Vagina (tissue), 2 donors: ENCODE results near the gene TUBA3D. TPM values are rescaled to one million over a fixed set of nuclear protein-coding genes. Genes with fewer than 3 reads are reported as not detected.
"Not testable (repeated sequence)": the region's sequence is repeated elsewhere in the genome, so short reads cannot be mapped to it uniquely, and the experiment has no call there.

Experiments
- DNase-seq, 2 donors: peaks; one replicate each; pipeline ENCODE4 v3.0.0-alpha.2; 2017; ENCODE audit errors: extremely low spot score in 2 of 2
- H3K27ac ChIP-seq: fragments of 200-600 bp; sonication (generic); one replicate; pipeline ENCODE4 v1.5.1; 2019
- H3K27me3 ChIP-seq: fragments of 200-600 bp; sonication (generic); one replicate; pipeline ENCODE4 v1.5.1; 2019
- H3K36me3 ChIP-seq, 2 donors: fragments of 200-600 bp; sonication (generic); one replicate each; pipeline ENCODE4 v1.5.1; 2017 to 2019
- H3K4me1 ChIP-seq: fragments of 200-600 bp; sonication (generic); one replicate; pipeline ENCODE4 v1.5.1; 2019
- H3K4me3 ChIP-seq, 2 donors: fragments of 200-600 bp; sonication (generic); 1 replicate in 1 of 2; 2 replicates in 1 of 2; pipeline ENCODE4 v1.5.1; 2016 to 2019
- H3K9me3 ChIP-seq: fragments of 200-600 bp; sonication (generic); one replicate; pipeline ENCODE4 v1.5.1; 2019
- POLR2A ChIP-seq, 2 donors: fragments of 450-650 bp; IDR thresholded peaks; one replicate each; pipeline ENCODE4 v1.6.1; 2017; ENCODE audit warnings: antibody characterized with exemption in 2 of 2, mild to moderate bottlenecking in 2 of 2, moderate library complexity in 2 of 2
- POLR2AphosphoS5 ChIP-seq, 2 donors: sonication (generic); formaldehyde crosslinking; IDR thresholded peaks; one replicate each; pipeline ENCODE4 v1.9.0; 2017; ENCODE audit warnings: antibody characterized with exemption in 2 of 2, mild to moderate bottlenecking in 2 of 2, low read depth in 1 of 2; ENCODE audit not compliant: insufficient read depth in 1 of 2
- intact Hi-C: fragments of 100-400 bp; cut with DNase I; formaldehyde crosslinking; loops from one replicate; pipeline ENCODE4 v1.15.1; 2023
- total RNA-seq: library from RNA; depleted of rRNA; stranded (reverse); fragments of >200 nt; gene quantifications from one replicate; pipeline ENCODE4 v1.2.3, GENCODE V29; 2016
- TF ChIP-seq, protein P1 (sequence below), 3 experiments: fragments of 450-650 bp in 2 of 3; fragments of 200-600 bp in 1 of 3; sonication (generic) in 1 of 3; IDR thresholded peaks; one replicate each; pipeline ENCODE4 v1.5.1; 2017 to 2019; ENCODE audit warnings: antibody characterized with exemption in 3 of 3, mild to moderate bottlenecking in 2 of 3, moderate library complexity in 2 of 3

The TUBA3D gene
- total RNA-seq, 1 donor from 2014 or later, result 0.74 TPM

DNA sequence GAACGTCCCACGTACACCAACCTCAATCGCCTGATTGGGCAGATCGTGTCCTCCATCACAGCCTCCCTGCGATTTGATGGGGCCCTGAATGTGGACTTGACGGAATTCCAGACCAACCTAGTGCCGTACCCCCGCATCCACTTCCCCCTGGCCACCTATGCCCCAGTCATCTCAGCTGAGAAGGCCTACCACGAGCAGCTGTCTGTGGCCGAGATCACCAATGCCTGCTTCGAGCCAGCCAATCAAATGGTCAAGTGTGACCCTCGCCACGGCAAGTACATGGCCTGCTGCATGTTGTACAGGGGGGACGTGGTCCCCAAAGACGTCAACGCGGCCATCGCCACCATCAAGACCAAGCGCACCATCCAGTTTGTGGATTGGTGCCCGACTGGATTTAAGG is 4.4 kb downstream of the TUBA3D start:
- DNase-seq, H3K4me3 ChIP-seq, intact Hi-C loops, H3K9me3 ChIP-seq, H3K4me1 ChIP-seq, H3K27ac ChIP-seq, H3K36me3 ChIP-seq, H3K27me3 ChIP-seq: not testable (repeated sequence)

DNA sequence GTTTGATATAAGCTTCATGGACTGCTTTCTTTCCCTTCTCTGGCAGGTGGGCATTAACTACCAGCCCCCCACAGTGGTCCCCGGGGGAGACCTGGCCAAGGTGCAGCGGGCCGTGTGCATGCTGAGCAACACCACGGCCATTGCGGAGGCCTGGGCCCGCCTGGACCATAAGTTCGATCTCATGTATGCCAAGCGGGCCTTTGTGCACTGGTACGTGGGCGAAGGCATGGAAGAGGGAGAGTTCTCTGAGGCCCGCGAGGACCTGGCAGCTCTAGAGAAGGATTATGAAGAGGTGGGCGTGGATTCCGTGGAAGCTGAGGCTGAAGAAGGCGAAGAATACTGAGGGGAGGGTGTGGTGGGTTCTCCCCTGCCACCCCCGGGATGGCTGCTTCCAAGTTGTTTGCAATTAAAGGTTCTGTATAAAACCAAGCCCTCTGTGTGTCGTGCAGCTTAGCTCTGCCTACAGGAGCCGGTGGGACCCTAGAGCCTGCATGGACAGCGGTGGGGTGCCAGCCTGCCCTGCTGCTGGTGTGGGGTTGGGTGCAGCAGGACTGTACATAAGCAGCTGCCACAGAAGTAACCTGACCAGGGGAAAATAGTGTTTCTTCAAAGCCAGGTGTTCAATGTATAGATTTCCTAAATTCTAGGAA is 6.7 kb downstream of the TUBA3D start:
- H3K4me1 ChIP-seq, H3K27me3 ChIP-seq, intact Hi-C loops, H3K9me3 ChIP-seq, H3K27ac ChIP-seq, DNase-seq, H3K36me3 ChIP-seq, H3K4me3 ChIP-seq: not testable (repeated sequence)

DNA sequence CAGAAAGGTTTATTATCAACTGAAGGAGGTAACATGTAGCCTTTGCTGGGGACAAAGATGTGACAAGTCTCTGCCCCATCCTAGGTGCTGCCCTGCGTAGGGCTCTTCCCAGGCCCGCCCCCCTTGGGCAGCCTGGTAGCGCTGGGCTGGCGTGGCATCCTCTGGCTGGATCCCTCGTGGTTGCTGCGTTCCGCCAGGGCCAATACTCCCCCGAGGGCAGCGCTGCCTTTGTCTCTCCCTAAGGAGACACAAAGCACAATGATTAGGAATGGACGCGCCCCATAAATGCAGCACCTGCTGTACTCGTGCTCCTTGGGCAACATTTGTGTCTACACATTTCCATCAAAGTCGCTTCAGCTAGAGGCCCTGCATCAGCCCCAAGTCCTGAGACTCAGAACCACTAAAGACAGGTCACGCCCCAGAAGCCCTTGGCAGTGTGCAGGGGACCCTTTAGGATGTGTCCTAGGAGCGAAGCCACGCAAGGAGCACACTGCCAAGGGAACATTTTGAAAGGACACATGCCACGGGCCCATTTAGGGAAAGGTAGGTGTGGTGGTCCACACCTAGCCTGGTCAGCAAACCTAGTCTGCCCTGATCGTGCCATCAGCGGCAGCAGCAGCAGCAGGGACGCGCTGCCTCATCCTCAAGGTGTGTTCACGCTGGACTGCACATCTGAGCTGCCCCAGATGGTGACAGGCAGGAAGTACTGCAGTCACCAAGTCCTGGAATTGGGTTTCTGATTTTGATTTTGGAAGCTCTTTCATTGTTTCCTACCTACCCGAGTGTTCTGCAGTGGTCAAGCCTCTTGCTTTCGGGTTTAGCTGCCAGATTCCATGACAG is 8.3 kb downstream of the TUBA3D start:
- H3K36me3 ChIP-seq, H3K4me1 ChIP-seq, H3K4me3 ChIP-seq, H3K27me3 ChIP-seq, H3K27ac ChIP-seq, DNase-seq, H3K9me3 ChIP-seq, intact Hi-C loops: not testable (repeated sequence)

DNA sequence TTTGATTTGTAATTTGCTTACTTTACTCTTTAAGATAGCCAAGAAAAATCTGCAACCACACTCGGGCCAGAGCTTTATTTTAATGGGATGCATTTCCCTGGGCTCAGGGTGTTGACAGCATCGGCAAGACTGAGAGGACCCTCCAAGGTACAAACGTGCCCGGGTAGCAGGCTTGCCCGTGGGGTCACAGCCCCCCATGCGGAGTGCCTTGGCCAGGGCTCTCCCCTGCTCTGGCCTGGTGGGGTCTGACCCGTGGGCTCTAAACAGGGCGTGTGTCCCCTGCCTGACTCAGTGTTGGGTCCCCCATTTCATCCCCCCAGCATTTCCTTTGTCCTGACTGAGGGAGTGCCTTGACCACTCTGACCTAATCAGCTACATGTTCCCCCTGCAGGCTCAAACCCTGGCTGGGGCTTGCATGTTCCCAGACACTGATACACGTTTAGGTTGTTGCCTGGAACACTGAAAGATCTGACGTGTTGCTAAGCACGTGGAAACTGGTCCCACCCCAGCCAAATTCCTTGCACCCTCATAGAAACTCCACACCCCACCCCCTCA is 9.1 kb downstream of the TUBA3D start:
- not testable (repeated sequence) for H3K27me3 ChIP-seq, H3K9me3 ChIP-seq, H3K27ac ChIP-seq, H3K4me1 ChIP-seq, DNase-seq, H3K4me3 ChIP-seq, H3K36me3 ChIP-seq
- intact Hi-C loops, result loop anchor here (5.0 kb wide), 1 partner anchor 1298 kb away; no protein-coding TSS in a partner anchor

DNA sequence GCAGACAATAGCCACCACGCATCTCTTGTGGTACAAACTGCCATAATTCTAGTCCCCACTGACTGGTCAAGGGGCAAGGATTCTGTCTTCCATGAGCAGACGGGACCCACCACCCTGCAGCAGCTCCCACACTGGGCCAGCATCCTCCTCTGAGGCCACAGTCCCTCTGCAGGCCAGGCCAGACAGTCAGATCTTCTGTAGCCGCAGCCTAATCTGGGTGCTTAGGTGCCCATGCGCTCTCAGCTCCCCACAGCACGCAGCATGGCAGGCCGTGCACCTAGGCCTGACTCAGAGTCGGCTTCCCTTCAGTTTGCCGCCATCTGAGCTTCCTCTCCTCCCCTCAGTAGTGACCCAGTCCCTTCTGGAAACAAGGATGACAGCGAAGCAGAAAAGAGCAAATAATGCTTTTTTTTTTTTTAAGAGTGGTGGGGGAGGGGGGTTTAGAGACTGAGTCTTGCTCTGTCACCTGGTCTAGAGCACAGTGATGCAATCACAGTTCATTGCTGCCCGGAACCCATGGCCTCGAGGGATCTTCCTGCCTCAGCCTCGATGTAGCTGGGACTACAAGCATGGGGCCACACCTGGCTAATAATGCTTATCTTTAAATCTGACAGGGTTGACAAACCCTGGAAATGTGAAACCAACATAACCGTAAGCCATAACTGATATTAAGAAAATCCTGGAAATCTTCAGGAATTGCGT is 10.4 kb downstream of the TUBA3D start:
- intact Hi-C loops, result loop anchor here (5.0 kb wide), 1 partner anchor 1299 kb away; no protein-coding TSS in a partner anchor
- not testable (repeated sequence) for H3K4me3 ChIP-seq, H3K36me3 ChIP-seq, H3K9me3 ChIP-seq, H3K27ac ChIP-seq, DNase-seq, H3K27me3 ChIP-seq
- peaks cover 20% of the 10 kb centered on the region for H3K4me1 ChIP-seq

DNA sequence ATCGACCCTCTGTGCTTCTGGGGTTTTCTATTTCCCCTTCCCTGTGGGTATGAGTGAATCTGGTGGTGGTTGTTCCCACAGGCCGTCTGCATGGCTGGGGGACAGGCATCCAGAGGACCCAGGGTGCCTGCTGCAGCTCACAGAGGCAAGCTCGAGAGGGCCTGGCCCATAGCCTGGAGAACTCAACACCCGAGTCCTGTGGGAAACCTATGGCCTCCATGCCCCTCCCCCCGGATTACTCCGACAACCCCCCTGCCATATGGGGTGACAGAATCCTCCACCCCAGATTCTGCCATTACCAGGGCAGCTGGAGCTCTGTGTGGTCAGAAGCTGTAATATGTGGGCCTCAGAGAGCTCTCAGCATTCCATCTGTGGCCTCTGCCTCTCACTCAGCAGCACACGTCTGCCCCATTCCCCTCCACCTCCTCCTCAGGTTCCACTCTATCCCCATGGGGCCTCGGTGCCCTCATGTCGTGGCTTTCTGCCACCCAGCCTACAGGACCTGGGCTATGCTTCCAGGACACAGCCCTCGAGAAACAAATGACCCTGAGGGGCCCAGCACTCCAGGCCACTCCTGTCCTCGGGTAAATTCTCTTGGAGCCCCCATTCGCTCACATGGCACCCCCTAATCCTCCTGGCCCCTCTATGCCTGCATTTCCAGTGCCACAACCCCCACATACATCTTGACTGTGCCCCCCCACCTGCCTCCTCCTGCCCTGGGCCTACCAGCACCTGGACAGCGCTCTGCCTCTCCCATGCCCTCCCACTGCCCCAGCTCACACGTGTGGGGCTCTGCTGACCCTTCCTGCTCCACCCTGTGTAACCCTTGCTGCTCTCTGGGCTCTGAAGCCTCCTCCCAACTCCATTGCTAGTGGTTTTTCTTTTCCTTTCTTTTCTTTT is 12.6 kb downstream of the TUBA3D start:
- Histone ChIP-seq H3K4me1 (peaks cover 24% of the 10 kb centered on the region), H3K9me3 (no peaks in the 10 kb centered on the region), H3K36me3 (no peaks in the 10 kb centered on the region), H3K27ac (no peak overlapping the region), H3K4me3 (no peak overlapping the region), H3K27me3 (no peaks in the 10 kb centered on the region)
- intact Hi-C loops, result loop anchor here (5.0 kb wide), 1 partner anchor 1301 kb away; no protein-coding TSS in a partner anchor
- TF ChIP-seq POLR2A (IDR thresholded peaks at IDR 0.05) (no peak), POLR2AphosphoS5 (IDR thresholded peaks at IDR 0.05; ENCODE audit: insufficient read depth in 1 of 2, low read depth in 1 of 2) (no peak)
- TF ChIP-seq, protein P1, sequence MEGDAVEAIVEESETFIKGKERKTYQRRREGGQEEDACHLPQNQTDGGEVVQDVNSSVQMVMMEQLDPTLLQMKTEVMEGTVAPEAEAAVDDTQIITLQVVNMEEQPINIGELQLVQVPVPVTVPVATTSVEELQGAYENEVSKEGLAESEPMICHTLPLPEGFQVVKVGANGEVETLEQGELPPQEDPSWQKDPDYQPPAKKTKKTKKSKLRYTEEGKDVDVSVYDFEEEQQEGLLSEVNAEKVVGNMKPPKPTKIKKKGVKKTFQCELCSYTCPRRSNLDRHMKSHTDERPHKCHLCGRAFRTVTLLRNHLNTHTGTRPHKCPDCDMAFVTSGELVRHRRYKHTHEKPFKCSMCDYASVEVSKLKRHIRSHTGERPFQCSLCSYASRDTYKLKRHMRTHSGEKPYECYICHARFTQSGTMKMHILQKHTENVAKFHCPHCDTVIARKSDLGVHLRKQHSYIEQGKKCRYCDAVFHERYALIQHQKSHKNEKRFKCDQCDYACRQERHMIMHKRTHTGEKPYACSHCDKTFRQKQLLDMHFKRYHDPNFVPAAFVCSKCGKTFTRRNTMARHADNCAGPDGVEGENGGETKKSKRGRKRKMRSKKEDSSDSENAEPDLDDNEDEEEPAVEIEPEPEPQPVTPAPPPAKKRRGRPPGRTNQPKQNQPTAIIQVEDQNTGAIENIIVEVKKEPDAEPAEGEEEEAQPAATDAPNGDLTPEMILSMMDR (IDR thresholded peaks at IDR 0.05), result no peak
- DNase-seq, result no peak

DNA sequence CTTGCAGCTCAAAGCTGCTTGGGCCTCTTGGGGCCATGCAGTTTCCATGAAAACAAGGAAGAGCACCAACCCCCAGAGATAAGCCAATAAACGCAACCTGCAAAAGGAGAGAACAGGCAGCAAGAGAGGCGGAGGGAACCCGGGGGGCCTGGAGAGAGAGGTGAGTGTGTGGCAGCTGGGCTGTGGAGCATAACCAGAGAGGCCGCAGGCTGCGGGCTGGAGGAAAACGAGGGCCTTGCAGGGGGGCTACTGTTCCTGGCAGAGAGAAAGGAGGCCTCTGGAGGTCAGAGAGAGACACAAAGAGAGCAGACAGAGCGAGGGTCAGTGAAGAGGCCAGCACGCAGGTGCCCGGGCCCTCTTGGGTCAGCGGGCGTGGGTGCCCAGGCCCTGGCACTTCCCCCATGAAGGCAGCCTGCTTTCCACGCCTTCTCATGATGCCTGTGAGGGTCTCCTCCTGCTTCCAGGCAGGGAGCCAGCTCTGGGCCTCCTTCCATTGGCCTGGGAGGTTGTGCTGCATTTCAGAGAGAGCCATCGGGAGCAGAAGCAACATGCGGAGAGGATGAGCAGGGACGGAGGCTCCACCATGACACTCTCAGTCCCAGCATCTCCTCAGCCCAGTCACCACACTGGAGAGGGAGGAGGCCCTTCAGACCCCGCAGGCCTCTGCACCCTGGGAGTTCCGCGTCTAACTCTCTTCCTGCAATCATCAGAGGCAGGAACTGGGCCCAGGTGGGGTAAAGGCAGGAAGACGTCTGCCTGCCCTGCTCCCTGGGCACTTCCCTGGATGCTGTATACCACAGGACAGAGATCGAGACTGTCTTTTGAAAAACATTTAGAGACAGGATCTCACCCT is 14.9 kb downstream of the TUBA3D start:
- DNase-seq, H3K36me3 ChIP-seq, intact Hi-C loops, H3K27me3 ChIP-seq, H3K9me3 ChIP-seq: not testable (repeated sequence)
- peak overlapping the region; percentile 73 to 83 for H3K4me3 ChIP-seq
- peak overlapping the region; percentile 5 for H3K27ac ChIP-seq
- H3K4me1 ChIP-seq, result peaks cover 38% of the 10 kb centered on the region

DNA sequence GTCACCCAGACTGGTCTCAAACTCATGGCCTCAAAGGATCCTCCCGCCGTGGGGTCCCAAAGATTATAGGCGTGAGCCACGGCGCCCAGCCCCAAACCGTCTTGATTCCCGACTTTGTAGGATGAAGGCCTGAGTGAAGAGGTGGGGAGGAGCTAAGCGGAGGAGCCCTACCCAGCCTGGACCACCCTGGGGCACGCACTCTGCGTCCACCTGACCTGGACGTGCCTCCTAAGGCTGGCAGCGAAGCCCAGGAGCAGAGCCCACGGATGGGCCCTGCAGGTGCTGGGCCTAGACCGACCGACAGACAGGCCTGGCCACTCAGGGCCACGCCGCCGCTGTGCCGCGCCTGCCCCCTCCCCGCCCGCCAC is 15.5 kb downstream of the TUBA3D start:
- Histone ChIP-seq H3K4me3 (peak overlapping the region; percentile 73 to 83), H3K4me1 (peaks cover 38% of the 10 kb centered on the region)
- intact Hi-C loops, H3K36me3 ChIP-seq, H3K9me3 ChIP-seq, DNase-seq, H3K27ac ChIP-seq, H3K27me3 ChIP-seq: not testable (repeated sequence)

DNA sequence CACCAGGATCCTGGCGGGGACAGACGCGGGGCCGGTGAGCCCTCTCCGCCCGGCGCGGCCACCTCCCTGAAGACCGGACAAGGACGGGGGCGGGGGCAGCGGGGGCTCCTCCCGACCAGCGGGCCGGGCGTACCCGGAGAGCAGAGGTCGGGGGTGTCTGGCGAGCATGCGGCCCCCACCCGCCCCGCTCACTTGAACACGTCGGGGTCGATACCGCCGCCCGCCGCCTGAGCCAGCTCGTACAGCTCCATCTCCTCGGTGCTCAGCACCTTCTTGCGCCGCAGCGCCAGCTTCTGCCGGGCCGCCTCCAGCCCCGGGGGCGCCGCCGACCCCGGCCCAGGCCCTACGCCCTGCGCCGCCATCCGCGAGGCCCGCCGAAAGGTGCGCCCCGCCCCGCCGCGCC is 16.1 kb downstream of the TUBA3D start, which contains the start of gene MZT2A:
TSS of gene MZT2A (minus strand) at position 383 of the 403 bp plus-strand sequence. CDS start at position 362, 21 bp downstream.
- intact Hi-C loops, H3K9me3 ChIP-seq, H3K36me3 ChIP-seq, DNase-seq, H3K27me3 ChIP-seq: not testable (repeated sequence)
- Histone ChIP-seq H3K4me1 (peaks cover 38% of the 10 kb centered on the region), H3K27ac (peak within 1 kb of the TSS; percentile 90), H3K4me3 (peak within 1 kb of the TSS; percentile 73 to 83)
